GM19452 (cell line): ENCODE results near the gene GPR17.

Experiments
- ATAC-seq: cut with Tn5 transposase; IDR thresholded peaks from one replicate; pipeline ENCODE4 v1.9.1; 2021; ENCODE audit not compliant: unreplicated experiment

Gene GPR17, protein sequence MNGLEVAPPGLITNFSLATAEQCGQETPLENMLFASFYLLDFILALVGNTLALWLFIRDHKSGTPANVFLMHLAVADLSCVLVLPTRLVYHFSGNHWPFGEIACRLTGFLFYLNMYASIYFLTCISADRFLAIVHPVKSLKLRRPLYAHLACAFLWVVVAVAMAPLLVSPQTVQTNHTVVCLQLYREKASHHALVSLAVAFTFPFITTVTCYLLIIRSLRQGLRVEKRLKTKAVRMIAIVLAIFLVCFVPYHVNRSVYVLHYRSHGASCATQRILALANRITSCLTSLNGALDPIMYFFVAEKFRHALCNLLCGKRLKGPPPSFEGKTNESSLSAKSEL

DNA sequence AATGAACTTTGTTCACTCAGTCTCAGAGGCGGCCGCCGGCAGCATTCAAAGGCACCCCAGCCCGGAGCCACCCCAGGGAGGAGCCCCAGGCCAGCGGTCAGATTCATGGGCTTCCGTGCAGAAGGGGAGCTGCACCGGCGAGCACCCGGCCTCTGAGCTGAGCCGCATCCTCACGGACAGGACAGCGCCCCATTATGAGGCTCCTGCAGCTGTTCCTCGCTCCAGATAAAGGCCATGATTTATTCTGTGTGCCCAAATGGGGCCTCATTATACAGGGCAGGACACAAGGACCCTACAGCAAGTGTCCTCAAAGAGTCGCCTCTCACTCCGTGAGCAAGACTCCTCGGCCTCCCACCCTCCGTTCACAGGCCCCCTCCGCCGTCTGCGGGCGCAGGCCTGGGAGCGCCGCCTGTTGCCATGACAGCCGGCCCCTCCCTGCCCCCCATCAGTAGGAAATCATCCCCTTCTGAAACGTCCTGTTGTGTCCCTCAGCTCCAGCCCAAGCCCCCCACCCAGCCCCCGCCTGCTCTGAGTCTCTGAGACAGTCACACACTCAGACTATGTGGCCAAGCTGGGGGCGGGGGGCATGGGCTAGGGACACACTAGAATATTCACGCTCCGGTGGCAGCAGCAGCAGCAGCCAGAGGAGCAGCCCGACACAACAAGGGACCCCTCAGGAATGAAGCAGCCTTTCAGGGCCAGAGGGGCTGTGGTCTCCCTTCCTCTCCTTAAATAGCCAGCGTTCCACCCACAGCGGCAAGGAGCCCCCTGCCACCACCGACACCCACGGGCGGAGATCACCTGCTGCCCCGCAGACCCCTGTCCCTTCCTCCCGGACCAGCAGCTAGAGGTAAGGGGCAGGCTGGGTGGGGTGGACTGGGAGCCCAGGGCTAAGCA is at the start of gene GPR17:
Gene GPR17, plus strand, starts transcription at position 759 of the 897 bp plus-strand sequence. CDS start 4,583 bp downstream, outside the sequence.
- no peak for ATAC-seq

DNA sequence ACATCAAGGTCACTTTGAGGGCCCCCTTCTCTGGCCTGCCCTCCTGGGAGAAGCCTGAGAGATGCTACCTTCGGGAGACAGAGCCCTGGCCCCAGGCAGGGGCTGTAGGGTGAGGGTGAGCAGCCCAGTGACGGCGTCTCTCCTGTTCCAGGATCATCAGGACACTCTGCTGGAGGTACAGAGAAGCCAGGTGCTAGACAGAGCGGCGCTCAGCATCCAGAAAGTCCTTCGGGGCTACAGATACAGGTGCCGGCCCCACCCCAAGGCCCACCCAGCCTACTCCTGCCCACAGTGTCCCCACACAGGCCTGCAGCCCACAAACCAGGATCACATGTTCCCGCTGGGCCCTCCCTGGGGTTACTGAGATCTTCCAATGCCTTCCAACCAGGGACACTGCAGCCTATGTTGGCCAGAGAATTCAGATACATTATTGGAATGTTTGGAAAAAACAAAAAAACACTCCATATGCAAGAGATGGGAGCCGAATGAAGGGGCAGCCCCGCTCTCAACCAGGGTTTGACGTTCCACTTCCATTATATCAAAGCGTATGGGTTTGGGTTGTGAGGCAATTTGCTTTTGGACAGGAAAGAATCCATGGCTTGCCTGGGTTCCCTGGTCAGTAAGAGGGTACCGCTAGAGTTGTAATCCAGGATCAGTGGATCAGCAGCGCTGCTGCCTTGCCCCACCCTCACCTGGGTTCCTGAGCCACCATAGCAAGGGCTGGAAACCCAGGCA is 49.5 kb upstream of the GPR17 start:
- no peak for ATAC-seq

DNA sequence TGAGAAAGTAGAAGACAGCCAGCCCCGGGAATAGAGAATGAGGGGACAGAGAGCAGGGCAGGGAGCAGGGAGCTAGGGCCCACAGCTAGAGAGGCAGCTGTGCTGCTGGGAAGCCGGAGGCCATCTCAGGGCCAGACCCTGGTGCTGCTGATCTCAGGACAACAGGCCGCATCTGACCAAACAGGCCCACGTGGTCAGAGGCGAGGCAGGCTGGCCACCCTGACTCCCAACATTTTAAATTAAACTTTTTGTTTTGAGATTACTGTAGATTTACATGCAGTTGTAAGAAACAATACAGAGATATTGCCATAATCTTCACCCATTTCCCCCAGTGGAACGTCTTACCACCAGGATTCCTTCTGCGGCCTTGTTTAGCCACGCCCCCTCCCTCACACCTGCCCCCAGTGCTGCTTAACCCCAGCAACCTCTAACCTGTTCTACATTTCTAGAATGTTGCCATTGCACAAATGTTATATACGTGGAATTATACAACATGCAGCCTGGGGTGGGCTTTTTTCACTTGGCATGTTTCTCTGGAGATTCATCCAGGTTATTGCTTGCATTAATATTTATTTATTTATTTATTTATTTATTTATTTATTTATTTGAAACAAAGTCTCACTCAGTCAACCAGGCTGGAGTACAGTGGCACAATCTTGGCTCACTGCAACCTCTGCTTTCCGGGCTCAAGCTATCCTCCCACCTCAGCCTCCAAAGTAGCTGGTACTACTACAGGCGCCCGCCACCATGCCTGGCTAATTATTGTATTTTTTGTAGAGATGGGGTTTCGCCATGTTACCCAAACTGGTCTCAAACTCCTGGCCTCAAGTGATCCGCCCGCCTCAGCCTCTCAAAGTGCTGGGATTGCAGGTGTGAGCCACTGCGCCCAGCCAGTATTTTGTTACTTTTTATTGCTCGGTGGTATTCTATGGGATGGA is 48.6 kb upstream of the GPR17 start:
- ATAC-seq: no peak

DNA sequence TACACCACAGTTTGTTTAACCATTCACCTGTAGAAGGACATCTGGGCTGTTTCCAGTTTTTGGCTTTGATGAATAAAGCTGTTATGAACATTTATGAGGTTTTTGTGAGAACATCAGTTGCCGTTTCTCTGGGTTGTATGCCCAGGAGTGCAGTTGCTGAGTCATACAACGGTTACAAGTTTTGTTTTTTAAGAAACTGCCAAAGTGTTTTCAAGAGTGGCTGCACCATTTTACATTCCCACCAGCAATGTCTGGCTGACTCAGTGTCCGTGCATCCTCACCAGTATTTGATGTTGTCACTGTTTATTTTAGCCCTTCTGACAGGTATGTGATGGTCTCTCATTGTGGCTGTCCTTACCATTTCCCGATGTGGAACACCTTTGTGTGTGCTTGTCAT is 48.0 kb upstream of the GPR17 start:
- ATAC-seq: no peak

DNA sequence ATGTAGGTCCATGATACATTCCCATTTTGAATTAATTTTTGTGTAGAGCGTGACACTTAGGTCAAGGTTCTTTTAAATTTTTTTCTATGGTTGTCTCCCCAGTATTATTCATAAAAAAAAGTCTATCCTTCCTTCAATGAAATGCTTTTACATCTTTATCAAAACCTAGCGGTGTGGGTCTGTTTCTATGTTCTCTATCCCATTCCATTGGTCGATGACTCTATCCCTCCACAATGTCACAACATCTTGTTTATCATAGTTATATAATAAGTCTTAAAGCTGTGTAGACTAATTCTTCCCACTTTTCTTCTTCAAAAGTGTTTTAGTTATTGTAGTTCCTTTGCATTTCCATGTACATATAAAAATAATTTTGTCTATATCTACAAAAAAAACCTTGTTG is 47.2 kb upstream of the GPR17 start:
- no peak for ATAC-seq

DNA sequence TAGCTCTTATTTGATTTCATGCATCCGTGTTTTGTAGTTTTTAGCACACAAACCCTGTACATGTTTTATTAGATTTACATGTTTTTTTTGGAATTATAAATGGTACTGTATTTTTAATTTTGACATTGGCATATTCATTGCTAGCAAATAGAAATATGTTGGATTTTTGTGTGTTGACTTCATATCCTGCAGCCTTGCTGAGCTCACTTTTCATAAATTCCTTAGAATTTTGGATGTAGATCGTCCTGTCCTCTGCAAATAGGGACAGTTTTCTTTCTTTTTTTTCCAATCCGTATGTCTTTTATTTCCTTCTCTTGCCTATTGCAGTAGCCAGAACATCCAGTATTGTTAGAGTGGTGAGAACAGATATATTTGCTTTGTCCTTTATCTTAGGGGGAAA is 46.7 kb upstream of the GPR17 start:
- ATAC-seq: no peak

DNA sequence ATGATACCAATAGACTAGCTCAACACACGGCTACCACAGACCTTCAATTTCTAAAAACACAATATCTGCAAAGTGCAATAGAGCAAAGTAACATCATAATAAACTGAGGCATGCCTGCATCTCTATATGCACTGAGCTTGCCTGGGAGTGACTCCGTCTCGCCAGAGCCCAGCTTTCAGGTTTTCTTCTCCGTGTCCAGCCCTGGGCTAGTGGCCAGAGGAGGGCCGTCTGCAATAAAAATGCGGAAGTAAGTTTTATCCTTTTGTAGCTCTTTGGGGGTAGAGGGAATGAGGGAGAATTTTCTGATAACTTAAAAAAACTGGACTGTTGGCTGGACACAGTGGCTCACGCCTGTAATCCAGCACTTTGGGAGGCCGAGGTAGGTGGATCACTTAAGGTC is 41.0 kb upstream of the GPR17 start:
- no peak for ATAC-seq

DNA sequence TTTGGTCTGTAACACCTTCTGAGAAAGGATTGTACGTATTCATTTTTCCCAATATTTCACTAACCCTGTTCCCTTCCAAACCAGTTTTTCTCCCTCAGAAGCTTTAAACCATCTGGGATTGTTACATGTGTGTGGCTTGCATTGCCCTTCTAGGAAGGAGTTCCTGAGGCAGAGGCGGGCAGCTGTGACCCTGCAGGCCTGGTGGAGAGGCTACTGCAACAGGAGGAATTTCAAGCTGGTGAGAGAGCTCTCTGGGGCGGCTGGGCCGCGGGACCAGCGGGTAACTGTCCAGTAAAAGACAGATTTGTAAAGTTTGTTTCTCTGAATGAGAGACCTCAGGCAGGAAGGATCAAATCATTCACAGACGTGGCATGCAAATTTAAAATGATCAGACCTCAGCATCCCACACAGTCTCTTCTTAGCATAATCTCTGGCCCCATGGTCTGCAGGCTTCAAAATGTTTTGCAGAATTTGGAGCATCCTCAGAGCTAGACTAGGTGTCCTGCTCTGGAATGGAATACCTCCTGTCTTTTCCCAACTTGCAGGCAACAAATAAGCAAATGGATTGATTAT is 40.2 kb upstream of the GPR17 start:
- ATAC-seq: no peak

DNA sequence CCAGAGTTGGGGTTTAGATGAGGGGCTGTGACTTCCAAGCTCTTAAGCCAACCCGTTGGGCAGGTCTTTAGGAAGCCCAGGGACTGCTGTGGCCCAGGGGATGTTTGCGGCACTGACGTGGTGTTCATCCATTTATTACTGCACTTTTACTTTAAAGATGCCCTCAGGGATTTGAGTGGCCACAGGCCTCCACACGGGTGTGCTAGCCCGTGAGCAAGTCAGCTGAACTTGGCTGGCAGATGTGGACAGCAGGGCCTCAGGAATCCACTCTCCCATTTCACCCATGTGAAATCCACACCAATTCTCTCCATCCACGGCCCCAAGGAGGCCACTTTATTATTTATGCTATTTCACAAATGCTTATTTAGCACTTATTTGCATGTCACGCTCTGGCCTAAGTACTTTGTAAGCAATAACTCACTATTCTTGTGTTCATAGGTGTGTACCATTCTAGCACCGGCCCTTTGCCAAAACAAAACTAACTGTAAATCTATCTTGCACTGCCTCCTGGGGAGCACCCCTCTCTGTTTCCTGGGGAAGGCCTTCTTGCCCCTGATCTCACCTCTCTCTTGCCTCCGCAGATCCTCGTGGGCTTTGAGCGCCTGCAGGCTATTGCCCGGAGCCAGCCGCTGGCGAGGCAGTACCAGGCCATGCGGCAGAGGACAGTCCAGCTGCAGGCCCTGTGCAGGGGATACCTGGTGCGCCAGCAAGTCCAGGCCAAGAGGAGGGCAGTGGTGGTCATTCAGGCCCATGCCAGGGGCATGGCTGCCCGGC is 39.1 kb upstream of the GPR17 start:
- ATAC-seq: no peak

DNA sequence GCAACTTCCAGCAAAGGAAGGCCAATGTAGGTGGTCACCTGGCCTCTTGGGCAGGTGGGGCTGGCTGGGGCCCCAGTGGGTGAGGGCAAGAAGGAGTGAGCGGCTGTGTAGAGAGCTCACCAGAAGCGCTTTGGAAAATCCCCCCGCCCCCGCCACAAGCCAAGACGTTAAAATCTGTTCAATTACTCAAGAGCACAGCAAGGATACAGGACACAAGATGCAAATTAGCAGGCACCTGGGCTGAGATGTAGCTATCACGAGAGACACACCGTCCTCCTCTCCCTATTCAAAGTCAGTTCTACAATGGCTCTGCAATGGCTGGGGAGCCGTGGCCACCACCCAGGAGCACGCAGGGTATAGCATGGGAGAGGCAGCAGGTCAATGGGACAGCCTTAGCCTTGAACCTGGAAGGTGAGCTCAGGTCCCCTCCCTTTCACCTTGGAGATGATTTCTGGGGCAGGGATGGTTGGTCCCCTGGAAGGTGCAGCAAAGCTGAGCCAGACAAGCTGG is 38.5 kb upstream of the GPR17 start:
- no peak for ATAC-seq

DNA sequence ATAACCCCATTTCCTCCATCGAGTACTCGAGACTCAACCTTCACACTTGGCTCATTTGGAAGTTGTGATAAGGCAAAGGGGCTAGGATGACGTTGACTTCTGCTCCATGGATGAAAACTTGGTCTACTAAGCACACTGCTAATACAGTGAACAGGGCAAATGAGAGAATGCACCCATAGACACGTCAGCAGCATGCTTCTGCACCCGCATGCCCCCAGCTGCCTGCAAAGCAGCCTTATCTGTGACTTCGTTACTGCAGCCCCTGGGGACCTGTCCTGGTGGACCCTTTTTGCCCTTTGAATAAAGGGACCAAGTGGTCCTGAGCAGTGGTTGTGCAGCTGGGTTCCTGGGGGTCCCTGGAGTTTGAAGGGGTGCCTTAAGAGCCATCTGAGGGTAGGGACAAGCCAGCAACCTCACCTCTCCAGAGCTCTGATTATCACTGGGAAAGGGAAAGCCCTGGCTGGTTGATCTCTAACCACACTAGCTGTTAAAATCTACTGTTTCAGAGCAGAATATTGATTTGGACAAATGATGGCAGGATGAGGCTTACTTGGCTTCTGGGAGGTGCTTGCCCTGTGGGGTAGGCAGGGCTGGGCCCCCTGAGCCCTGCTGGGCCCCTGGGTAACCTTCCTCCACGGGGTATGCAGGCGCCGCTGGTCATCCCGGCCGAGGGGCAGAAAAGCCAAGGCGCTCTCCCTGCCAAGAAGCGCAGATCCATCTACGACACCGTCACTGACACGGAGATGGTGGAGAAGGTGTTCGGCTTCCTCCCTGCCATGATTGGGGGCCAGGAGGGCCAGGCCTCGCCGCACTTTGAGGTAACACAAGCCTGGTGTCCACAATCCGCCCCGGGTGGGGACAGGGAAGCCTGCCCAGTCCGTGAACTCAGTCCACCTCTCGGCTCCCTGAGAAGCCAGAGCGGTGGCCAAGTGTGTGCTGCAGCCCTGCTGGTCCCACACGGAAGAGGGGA is 37.6 kb upstream of the GPR17 start:
- ATAC-seq: no peak

DNA sequence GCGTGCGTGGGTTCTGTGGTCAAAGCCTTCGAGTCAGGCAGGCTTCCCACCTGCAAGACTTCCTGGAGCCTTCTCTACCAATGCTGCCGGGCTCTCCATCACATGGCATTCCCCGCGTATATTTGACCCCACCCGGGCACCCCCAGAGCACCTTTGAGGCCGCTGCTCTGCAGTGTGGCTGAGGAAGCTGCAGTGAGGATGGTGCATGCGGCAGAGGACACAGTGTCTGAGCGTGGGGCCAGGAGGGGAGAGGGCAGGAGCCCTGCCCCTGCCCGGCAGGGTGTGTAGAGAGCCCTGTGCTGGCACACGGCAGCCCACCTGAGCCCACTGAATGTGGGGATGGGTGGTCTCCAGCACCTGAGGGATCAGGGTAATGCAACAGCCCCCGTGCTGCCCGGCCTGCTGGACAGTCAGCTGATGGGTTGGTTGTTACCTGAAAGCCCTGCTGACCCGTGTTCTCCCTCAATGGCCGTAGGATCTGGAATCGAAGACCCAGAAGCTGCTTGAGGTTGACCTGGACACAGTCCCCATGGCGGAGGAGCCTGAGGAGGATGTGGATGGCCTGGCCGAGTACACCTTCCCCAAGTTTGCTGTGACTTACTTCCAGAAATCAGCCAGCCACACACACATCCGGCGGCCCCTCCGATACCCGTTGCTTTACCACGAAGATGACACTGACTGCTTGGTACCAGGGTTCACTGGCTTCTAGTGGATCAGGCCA is 36.8 kb upstream of the GPR17 start:
- ATAC-seq: no peak

DNA sequence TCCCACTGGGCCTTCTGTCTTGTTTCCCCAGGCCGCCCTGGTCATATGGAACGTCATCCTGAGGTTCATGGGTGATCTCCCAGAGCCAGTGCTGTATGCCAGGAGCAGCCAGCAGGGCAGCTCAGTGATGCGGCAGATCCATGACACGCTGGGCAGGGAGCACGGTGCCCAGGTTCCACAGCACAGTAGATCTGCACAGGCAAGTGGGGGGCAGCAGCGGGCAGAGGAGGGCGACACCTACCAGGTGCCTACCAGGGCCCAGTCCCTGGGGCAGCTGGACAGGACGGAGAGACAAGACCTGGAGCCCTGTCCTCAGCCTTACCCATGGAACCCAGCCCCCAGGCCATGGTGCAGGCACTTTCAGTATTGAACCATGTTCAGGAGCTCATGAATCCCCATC is 36.1 kb upstream of the GPR17 start:
- ATAC-seq: no peak

DNA sequence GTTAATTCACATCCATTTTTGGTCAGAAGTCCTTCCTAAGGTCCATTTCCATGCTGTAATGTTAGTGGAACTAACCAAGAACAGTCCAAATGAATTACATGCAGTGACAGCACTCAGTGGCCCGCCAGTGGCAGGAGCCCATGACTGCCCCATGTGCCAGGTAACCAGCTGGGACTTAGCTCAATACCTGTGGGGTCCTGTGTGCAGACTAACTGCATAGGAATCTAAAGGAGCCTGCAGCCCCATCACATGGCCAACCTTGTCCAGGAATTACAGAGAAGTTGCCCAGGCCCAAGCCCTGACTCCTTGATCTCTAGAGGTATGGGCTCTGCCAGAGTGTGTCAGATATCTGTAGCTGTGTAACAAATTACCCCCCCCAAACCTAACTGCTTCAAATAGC is 35.4 kb upstream of the GPR17 start:
- ATAC-seq: no peak

DNA sequence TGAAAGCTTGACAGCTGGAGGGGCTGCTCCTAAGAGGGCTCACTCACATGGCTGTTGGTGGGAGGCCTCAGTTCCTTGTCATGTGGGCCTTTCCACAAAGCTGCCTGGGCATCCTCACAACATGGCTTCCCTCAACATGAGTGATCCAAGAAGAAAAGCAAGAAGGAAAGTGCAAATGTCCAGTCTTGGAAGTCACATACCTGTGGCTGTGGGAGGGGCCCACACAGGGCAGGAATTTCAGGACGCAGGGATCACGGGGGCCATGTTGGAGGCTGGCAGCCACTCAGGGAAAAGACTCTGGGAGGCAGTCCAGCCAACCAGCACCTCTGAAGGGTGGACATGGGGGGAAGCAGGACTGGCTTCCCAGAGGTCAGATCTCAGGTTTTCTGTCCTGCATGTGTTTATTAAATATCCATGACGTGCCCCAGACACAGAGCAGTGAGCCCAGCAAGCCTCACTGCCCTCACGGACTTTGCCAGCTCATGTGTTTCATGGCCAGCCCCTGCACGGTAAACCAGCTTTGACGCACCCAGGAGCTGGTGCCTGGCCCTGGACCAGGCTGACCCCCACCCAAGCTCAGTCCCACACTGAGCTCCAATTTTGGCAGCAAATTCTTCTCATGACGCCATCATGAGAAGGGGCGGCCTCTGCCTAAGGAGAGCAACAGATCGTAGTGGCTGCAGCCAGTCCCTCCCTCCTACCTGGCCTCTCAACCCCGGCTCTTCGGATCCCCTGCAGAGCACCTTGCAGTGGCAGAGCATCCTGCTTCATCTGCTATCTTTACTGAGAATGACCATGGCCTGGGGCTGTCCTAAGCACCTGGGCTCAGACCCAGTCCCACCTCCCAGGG is 34.7 kb upstream of the GPR17 start:
- ATAC-seq: no peak

DNA sequence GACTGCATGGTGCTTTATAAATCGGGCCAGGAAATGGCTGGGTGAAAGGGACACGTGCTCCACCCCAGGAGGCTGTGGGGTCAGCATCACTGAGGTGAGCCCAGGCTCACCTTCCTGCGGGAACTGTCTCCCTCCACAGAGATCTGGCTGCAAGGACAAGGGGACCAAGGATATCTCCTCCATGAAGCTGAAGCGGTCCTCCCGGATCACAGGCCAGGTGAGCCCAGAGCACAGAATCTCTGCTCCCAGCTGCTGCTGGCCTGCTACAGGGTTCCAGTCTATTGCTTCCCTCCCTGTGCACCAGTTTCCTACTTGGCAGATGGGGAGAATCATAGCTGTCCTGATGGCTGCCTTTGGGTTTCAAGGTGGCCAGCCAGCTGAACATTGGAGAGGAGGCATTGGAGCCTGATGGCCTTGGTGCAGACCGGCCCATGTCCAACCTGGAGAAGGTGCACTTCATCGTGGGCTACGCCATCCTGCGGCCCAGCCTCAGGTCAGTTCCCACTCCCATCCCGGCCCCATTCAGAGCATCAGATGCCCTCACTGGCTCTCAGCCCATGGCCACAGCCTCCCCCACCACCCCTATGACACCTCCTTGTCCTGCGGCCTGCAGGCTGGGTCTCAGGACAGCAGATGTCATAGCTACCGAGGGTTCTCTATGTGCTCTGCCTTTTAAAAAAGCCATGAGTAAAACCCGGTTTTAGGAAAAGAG is 33.7 kb upstream of the GPR17 start:
- no peak for ATAC-seq
